GM19438 (cell line): ENCODE measurements around the gene FTH1.

Experiments
- ATAC-seq: cut with Tn5 transposase; IDR thresholded peaks from one replicate; pipeline ENCODE4 v1.9.1; 2021; ENCODE audit warnings: low read depth; ENCODE audit not compliant: unreplicated experiment

The FTH1 gene

DNA sequence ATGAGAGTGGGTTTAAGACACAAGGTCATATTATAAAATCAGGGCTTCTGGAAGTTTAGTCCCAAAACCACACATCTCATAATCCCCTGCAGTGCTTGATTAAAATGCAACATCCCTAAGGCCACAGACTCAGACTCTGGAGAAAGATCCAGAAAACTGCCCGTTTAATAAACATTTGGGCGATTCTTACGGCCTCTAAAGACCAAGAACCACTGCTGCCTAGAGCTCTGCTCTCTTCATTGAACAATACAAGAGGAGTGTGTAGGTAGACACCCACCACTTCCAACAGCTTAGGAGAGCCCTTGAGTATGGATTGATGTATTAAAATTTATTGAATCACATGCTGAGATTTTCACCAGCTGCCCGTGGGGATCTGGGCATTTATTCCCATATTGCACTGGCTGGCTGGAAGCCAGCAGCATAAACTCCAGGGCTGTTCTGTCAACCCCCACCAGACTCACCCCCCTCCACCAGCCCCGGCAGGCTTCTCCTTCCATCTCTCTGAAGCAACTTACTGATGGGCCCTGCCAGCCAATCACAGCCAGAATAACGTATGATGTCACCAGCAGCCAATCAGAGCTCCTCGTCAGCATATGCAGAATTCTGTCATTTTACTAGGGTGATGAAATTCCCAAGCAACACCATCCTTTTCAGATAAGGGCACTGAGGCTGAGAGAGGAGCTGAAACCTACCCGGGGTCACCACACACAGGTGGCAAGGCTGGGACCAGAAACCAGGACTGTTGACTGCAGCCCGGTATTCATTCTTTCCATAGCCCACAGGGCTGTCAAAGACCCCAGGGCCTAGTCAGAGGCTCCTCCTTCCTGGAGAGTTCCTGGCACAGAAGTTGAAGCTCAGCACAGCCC is 18.0 kb downstream of the FTH1 start:
- no peak for ATAC-seq

DNA sequence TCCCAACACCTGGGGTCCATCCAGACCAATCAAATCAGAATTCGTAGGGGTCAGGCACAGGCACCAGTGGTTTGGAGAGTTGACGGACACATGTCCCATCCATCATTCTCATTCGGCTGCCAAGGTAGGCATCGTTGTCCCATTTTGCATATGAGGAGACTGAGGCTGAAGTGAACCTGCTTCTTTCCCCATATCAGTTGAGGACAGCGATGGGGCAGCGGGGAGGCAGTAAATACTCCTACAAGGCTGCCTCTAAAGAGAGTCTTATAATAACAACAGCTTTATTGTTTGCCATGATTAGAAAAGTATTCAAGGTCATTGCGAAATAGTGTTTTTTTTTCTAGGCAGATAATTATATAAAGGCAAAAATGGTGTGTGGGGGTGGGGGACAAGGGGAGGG is 18.9 kb downstream of the FTH1 start:
- no peak for ATAC-seq

DNA sequence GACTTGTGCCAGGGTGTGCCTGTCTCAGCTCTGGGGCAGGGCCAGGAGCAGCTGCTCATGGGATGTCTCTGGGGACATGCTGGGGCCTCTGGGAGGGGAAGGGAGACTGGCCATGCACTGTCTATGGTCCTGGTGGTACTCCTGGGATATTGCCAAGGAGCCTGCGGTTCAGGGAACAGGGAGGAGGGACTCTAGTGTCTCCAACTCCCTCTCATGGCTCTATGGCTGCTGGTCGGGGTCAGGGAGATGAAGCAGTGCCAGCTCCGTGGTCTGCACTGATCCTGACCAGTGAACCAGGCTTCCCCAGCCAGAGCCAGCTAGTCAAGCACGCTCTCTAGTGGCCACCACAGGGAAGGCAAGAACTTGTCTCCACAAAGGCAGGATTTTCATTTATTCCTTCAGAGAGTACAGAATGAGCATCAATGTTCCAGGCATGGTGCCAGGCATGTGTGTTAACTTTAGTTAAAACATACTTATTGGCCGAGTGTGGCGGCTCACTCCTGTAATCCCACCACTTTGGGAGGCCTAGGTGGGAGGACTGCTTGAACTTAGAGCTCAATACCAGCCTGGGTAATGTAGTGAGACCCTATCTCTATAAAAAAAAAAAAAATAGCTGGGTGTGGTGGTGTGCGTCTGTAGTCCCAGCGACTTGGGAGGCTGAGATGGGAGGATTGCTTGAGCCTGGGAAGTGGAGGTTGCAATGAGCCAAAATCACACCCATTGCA is 19.8 kb downstream of the FTH1 start:
- ATAC-seq, result no peak

DNA sequence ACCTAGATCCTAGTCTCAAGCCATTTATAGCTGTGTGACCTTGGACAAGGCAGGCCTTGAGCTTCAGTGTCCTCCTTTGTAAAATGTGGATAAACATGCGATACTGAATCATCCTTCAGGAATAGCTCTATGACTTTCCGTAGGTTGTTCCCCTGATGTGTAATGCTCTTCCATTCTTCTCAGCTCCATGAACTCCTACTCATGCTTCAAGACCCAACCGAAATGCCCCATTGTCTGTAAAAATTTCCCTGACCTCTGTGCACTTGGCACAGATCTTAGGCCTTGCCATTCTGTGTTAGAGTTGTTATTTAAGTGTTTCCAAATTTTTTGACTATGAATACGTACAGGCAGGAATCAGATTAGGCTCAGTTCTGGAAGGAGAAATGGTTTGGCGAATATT is 20.5 kb downstream of the FTH1 start:
- ATAC-seq, result no peak

DNA sequence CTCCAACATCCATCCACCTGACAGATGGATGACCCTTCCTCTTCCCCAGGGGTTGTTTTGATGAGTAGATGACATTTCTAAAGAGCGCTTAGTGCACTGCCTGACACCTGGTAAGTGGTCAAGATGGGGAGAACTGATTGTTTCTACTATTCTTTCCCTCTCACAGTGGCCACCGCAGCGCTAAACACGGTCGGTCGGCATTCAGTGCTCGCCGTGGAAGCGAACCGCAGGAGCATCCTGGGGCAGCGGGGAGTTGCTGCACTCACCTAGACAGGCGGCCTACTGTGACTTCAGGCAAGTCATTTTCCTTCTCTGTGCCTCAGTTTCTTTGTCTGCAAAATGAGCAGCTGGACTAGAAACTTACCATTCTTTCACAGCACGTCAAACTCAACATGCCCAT is 22.2 kb downstream of the FTH1 start:
- no peak for ATAC-seq

DNA sequence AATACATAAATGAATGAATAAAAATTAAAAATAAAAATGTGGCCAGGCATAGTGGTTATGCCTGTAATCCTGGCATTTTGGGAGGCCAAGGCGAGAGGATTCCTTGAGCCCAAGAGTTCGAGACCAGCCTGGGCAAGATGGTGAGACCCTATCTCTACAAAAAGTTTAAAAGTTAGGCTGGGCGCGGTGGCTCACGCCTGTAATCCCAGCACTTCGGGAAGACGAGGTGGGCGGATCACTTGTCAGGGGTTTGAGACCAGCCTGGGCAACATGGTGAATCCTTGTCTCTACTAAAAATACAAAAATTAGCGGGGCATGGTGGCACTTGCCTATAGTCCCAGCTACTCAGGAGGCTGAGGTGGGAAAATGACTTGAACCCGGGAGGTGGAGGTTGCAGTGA is 27.0 kb downstream of the FTH1 start:
- no peak for ATAC-seq

DNA sequence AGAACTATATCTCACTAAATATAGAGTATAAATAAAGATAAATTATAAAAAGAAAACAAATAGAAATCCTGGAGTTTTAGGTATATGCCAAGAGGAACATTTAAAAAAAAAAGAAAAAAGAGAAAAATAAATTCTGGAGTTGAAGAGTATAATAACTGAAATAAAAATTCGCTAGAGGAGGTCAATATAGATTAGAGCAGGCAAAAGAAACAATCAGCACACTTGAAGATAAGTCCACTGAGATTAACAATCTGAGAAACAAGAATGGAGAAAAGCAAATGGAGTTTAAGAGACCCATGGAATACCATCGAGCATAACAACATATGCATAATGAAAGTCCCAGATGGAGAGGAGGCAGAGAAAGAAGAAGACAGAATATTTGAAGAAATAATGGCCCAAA is 31.6 kb downstream of the FTH1 start:
- no peak for ATAC-seq

DNA sequence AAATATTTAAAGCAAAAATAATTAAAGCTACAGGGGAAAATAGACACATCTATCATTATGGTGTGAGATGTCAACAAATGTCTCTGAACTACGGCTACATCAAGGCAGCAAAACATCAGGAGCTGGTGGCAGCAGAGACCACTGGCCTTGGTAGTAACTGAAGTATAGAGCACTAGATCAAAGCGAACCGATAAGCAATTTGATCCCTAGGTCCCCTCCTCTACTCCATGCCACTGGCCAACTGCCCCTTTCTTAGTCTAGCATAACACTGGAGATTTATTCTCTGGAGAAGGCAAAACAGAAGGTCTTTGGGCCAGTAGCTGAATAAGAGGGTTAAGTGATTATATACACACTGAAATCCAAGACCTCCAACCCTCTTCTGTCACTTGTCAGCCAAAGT is 36.5 kb downstream of the FTH1 start:
- no peak for ATAC-seq

DNA sequence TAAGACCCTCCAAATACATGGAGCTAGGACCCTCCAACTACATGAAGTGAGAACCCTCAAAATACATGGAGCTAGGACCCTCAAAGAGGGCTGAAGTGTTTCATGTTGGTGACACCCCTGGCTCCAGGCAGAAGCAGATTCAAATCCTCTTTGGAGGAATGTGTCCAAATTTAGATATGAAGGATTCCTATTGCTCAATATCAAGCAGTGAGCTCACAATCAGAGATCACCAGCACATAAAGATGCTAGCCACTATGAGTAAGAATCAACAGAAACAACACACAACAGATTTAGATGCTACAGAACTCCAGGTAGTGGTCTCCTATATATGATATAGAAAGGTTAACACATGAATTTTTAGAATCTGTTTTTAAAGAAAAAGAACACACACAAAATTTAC is 38.8 kb downstream of the FTH1 start:
- no peak for ATAC-seq

DNA sequence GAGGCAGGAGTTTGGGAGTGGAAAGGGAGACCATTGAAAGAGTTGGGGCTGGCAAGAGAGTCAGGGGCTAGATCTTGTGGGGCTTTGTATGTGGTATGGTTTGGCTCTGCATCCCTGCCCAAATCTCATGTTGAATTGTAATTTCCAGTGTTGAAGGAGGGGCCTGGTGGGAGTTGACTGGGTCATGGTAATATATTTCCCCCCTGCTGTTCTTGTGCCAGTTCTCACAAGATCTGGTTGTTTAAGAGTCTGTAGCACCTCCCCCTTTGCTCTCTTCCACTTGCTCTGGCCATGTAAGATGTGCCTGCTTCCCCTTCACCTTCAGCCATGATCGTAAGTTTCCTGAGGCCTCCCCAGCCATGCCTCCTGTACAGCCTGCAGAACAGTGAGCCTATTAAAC is 39.9 kb downstream of the FTH1 start:
- no peak for ATAC-seq

DNA sequence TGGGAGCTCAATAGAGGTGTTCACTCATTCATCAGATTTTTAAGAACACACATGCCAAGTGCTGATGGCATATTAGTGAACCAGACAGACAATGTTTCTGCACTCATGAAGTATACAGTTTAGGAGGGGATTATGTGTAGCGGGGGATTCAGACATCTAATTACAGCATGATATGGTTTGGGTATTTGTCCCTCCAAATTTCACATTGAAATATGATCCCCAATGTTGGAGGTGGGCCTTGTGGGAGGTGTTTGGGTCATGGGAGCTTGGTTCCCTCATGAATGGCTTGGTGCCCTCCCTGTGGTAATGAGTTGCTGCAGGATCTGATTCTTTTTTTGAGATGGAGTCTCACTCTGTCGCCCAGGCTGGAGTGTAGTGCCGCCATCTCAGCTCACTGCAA is 41.2 kb downstream of the FTH1 start:
- ATAC-seq, result no peak

DNA sequence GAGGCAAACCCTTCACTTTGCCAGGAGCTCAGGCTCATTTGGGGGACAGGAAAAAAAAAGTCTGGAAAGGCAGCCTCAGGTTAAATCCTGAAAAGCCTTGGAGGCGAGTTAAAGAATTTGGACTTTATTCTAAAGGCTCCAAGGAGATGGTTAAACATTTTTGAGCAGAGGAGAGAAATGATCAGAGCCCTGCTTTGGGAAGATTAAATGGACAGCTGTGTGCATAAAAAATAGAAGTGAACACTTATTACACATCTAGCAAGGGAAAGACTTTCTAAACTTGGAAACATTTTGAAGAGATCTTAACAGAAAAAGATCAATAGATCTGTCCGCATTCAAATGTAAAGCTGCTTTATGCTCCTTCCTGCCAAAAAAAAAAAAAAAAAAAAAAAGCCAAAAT is 41.7 kb downstream of the FTH1 start:
- ATAC-seq, result no peak

DNA sequence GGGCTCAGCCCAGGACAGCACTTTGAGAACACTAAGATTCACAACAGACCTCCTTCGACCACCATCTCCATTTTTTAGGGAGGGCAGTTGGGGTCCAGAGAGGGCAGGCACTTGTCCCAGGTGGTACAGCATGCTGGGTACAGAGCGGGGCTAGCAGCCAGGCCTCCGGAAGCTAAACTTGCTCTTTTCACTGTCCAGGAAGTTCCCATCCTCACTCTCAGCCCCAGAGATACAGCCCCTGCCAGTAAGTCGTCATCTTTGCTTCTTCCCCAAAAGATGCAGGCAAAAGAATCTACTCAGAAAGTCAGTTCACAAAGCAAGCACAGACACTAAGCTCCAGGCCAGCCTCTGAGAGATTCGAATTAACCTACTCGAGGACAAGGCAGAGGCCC is 43.4 kb downstream of the FTH1 start:
- no peak for ATAC-seq

DNA sequence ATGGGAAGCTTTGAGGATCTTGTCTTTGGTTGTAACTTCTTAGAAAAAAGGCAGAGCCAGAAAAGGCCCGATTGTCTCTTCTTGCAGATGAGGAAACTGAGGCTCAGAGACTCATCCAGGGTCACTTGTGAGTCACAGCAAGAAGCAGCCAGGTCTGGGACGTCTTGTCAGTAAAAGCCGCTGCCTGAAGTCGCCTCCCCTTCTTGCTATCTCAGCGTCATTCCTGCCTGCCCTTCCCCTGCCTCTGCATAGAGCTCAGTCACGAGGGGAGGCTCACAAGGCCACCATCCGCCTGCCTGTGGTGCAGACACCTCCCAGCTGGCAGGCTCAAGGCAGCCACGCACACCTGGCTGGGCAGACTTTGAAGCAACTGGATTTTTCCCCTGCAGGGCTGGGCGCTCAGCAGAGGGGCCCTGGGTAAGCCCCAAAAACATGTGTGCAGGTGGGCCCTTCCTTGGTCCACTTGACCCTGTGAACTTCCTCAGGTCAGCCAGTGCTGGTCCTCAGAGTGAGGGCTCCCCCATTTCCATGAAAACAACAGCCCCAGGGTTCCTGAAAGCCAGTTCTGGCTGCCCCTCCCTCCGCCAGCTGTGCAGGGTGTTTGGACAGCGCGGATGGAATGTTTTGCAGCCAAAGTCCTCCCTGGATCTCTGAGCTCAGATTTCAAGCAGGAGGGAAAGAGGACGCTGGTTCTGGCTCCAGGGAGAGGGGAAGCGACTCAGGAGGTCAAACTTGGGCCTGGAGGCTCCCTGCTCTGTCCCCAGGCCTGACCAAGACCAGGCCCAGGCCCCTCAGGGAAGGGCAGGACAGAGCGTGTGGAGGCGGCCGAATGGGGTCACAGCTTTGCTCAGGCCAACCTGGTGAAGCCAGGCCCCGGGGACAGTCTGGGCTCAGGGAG is 44.0 kb downstream of the FTH1 start:
- ATAC-seq, result no peak

DNA sequence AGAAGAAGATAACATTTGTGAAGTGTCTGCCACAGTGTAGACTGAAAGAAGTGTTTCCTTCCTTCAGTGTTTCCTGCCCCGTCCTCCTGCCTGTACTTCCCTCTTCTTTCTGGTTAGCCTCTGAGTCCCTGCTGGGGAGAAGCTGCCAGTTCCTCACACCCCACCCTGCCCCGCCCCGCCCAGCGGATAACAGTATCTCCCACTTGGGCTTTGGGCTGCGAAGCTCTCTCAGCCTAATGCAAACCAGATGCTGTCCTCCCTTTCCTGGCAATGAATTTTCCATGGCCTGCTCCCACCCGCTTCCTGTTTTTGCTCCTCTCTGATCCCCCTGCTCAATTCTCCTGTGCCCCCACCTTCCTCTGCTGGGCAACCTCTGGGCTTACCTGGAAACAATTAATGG is 44.9 kb downstream of the FTH1 start:
- ATAC-seq, result no peak

DNA sequence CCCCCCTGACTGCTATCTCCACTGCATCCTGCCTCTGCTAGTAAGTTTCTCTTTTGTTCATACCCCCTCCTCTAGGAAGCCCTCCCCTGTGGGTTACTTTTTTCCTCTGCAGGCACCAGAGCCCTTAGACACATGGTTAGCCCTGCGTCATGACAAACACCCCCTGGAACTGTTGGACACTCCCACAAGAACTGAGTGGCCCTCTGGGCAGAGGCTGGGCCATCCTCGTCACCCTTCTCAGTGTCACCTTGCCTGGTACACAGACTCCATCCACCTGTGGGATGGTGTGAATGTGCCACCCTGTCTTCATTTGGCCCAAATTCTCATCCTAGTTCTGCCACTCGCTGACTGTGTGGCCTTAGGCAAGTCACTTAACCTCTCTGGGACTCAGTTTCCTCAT is 46.0 kb downstream of the FTH1 start:
- no peak for ATAC-seq

DNA sequence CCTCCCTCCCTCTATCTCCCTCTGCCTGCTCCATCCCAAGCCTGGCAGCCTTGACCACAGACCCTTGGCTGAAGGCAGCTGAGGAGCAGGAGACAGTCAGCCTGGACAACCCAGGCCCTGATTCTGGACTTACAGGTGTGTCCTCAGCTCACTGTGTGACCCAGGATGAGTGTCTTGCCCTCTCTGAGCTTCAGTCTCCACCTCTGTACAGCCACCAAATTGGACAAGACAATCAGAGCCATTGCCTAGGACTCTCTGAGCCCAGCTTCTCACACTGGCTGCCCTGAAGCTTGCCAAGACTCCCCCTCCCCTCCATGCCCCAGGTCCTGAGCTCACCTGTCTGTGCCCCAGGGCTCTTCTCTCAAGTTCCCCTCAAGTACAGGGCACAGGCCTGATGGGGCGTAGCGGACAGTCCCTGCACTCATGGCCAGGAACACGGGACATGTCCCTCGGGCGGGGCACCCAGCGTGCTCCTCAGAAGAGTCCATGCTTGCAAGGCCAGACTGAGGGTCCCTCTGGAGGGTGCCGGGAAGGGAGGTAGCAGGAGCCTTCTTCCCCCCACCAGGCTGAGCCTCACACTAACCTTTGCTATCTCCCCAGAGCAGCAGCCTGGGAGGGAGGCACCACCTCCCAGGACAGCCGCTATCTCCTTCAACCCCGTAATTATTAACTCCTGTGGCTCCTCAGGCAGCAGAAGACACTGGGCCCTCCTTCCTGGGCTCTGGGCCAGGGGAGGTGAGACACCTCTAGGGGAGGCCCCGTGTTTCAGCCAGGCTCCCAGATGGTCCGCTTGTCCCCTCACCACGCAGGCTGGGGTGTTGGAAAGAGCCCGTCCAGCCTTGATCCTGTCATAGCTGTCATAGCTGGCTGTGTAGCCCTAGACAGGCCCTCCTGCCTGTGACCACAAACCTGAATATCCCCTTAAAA is 47.5 kb downstream of the FTH1 start:
- no peak for ATAC-seq

DNA sequence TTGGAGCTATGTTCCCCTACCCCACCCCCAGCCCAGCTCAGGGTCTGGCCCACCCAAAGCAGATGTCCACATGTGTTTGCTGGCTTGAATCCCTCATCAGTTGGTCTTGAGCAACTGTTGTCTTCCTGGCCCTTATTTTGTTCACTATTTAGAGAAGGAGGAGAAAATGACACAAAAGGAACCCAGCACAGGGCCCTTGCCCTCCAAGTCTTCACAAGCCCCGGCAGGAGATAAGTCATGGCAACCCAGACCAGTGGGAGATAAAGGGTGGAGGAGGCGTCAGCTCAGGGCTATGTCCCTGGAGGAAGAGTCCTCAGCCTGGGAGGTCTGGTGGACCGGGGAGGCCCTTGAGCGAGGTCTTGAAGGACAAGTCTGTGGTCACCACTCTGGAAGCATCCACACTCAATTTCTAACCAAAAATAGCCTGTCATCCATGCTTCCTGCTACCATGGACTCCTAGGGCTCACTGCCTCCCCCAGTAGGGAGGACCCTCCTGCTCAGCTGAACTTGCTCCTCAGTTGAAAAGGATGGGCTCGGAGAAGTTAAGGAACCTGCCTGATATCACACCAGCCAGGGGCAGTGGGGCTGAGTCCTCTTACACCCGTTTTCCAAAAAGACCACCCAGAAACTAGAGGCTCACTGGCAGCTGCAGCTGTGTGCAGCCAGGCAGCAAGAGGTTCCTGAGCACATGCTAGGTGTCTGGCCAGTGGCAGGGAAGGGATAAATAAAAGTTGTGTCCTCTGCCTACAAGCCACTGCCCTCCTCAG is 48.3 kb downstream of the FTH1 start:
- no peak for ATAC-seq

DNA sequence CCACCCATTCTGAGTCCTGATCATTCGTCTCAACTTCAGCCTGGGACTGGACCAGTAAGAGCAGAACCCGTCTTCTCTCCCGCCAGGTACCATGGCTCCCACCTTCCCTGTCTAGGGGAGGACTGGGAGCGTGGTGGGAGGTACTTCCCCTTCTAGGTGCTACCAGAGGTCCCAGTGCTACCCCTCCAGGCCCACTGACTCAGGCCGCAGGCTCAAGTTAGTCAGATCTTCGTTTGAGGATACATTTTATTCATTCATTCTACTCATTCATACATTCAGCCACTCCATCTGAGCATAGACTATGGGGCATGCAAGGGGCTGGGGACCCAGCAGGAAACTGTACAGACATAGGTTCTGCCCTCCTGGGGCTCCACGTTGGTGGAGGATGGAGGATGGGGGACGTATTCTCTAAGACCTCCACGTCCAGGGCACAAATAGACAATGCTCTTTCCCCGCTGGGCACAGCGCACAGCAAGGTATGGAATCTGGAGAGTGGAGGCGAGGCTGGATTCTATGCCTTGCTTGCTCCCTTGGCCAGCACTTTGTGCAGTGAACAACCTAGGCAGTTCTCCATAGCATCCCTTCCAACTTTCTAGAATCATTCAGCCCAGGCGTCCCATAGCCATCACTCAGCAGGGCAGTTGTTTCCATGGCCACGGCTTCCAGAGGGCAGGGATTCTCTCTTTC is 49.0 kb downstream of the FTH1 start:
- no peak for ATAC-seq
